Parathyroid adenoma (tissue), 2 donors: ENCODE data around the gene KLLN.
A peak's percentile ranks its signal among the peaks of the same experiment; 100 is the strongest.

Experiments used
- H2AFZ ChIP-seq: fragments of 300-600 bp; sonication (generic); one replicate; pipeline ENCODE4 v1.7.0; 2017; ENCODE audit warnings: antibody characterized with exemption, mild to moderate bottlenecking
- H3K27ac ChIP-seq: fragments of 300-600 bp; sonication (generic); one replicate; pipeline ENCODE4 v1.7.0; 2017
- H3K27me3 ChIP-seq: fragments of 300-600 bp; sonication (generic); one replicate; pipeline ENCODE4 v1.7.0; 2017; ENCODE audit warnings: low read length; ENCODE audit not compliant: control insufficient read depth, insufficient read depth
- H3K36me3 ChIP-seq: fragments of 300-600 bp; sonication (generic); one replicate; pipeline ENCODE4 v1.7.0; 2017; ENCODE audit warnings: low read length; ENCODE audit not compliant: control insufficient read depth, insufficient read depth
- H3K4me1 ChIP-seq: fragments of 300-600 bp; sonication (generic); one replicate; pipeline ENCODE4 v1.7.0; 2017; ENCODE audit warnings: control low read depth
- H3K4me2 ChIP-seq: fragments of 300-600 bp; sonication (generic); one replicate; pipeline ENCODE4 v1.7.0; 2017; ENCODE audit warnings: low read length
- H3K4me3 ChIP-seq: fragments of 300-600 bp; sonication (generic); one replicate; pipeline ENCODE4 v1.7.0; 2017; ENCODE audit warnings: low read depth, low read length
- H3K79me2 ChIP-seq: fragments of 300-600 bp; sonication (generic); one replicate; pipeline ENCODE4 v1.7.0; 2017; ENCODE audit warnings: control low read depth
- H3K9ac ChIP-seq: fragments of 300-600 bp; sonication (generic); one replicate; pipeline ENCODE4 v1.7.0; 2017; ENCODE audit warnings: mild to moderate bottlenecking
- H3K9me3 ChIP-seq: fragments of 300-600 bp; sonication (generic); one replicate; pipeline ENCODE4 v1.7.0; 2017; ENCODE audit warnings: low read length; ENCODE audit not compliant: control insufficient read depth
- TF ChIP-seq, protein P1 (sequence below): fragments of 300-600 bp; sonication (generic); IDR thresholded peaks from one replicate; pipeline ENCODE4 v1.7.0; 2017; ENCODE audit warnings: antibody characterized with exemption, mild to moderate bottlenecking
- donor health status: primary hyperparathyroidism.

Gene KLLN

DNA sequence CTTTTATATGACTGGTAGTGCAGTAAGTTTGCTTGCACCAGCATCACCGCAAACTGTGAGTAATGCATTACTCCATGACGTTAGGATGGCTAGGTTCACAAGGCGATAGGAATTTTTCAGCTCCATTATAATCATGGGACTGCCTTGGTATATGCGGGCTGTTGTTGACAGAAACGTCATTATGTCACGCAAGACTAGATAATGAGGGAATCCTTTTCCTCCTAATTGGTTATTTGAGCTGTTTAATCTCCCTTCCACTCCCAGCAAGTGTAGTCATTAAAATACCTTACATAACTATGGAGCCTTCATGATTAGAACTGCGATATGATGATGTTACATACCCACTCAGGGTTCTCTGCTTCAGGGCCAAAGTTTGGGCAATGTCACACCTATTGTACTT lies 17.3 kb downstream of the KLLN start:
- Histone ChIP-seq H3K9ac (no peak overlapping the region), H2AFZ (peak overlapping the region; percentile 1), H3K36me3 (no peaks in the 10 kb centered on the region), H3K4me3 (no peak overlapping the region), H3K9me3 (no peaks in the 10 kb centered on the region), H3K27ac (no peak overlapping the region), H3K4me2 (no peak overlapping the region), H3K27me3 (no peaks in the 10 kb centered on the region), H3K79me2 (no peaks in the 10 kb centered on the region), H3K4me1 (no peaks in the 10 kb centered on the region)
- TF ChIP-seq, protein P1, sequence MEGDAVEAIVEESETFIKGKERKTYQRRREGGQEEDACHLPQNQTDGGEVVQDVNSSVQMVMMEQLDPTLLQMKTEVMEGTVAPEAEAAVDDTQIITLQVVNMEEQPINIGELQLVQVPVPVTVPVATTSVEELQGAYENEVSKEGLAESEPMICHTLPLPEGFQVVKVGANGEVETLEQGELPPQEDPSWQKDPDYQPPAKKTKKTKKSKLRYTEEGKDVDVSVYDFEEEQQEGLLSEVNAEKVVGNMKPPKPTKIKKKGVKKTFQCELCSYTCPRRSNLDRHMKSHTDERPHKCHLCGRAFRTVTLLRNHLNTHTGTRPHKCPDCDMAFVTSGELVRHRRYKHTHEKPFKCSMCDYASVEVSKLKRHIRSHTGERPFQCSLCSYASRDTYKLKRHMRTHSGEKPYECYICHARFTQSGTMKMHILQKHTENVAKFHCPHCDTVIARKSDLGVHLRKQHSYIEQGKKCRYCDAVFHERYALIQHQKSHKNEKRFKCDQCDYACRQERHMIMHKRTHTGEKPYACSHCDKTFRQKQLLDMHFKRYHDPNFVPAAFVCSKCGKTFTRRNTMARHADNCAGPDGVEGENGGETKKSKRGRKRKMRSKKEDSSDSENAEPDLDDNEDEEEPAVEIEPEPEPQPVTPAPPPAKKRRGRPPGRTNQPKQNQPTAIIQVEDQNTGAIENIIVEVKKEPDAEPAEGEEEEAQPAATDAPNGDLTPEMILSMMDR: no peak

DNA sequence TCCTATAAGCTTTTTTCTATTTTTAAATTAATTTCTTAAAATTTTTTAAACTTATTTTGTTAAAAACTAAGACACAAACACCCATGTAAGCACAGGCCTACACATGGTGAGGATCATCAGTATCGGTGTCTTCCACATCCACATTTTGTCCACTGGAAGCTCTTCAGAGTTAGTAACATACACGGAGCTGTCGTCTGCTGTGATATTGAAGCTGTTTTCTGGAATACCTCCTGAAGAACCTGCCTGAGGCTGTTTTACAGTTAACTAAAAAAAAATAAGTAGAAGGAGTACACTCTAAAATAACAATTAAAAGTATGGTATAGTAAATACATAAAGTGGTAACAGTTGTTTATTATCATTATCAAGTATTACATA lies 17.7 kb downstream of the KLLN start:
- no peak overlapping the region for H3K9ac ChIP-seq
- no peaks in the 10 kb centered on the region for H3K36me3 ChIP-seq
- H2AFZ ChIP-seq: no peak overlapping the region
- H3K27me3 ChIP-seq: no peaks in the 10 kb centered on the region
- TF ChIP-seq, protein P1: no peak
- no peaks in the 10 kb centered on the region for H3K79me2 ChIP-seq
- no peak overlapping the region for H3K4me3 ChIP-seq
- H3K27ac ChIP-seq: no peak overlapping the region
- H3K4me2 ChIP-seq: no peak overlapping the region
- H3K4me1 ChIP-seq: no peaks in the 10 kb centered on the region
- no peaks in the 10 kb centered on the region for H3K9me3 ChIP-seq

DNA sequence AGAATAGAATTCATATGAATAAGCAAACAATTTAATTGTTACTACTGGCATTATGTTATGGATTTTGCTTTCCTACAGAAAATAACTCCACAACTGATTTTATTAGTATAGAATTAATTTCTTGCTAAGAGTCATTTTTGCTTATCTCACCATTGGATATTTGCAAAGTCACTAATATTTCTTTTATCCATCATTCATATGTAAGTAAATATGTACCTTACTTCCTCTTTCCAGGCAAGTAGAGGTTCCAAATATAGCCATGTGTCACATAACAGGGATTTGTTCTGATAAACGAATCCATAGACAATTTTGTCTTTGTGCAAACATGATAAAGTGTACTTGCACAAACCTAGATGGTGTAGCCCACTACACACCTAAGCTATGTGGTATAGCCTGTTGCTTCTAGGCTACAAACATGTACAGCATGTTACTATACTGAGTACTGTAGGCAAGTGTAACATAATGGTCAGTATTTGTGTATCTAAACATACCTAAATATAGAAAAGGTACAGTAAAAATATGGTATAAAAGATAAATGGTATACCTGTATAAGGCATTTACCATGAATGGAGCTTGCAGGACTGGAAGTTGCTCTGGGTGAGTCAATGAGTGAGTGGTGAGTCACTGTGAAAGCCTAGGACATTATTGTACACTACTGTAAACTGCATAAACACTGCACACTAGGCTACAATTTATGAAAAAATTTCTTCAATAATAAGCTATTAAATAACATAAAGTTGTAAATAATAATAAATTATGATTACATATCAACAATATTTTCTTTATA lies 18.3 kb downstream of the KLLN start:
- TF ChIP-seq, protein P1: no peak
- no peak overlapping the region for H3K27ac ChIP-seq
- H3K9me3 ChIP-seq: no peaks in the 10 kb centered on the region
- H3K36me3 ChIP-seq: no peaks in the 10 kb centered on the region
- H3K4me2 ChIP-seq: no peak overlapping the region
- no peaks in the 10 kb centered on the region for H3K79me2 ChIP-seq
- no peak overlapping the region for H2AFZ ChIP-seq
- no peaks in the 10 kb centered on the region for H3K4me1 ChIP-seq
- H3K4me3 ChIP-seq: no peak overlapping the region
- H3K27me3 ChIP-seq: no peaks in the 10 kb centered on the region
- no peak overlapping the region for H3K9ac ChIP-seq

DNA sequence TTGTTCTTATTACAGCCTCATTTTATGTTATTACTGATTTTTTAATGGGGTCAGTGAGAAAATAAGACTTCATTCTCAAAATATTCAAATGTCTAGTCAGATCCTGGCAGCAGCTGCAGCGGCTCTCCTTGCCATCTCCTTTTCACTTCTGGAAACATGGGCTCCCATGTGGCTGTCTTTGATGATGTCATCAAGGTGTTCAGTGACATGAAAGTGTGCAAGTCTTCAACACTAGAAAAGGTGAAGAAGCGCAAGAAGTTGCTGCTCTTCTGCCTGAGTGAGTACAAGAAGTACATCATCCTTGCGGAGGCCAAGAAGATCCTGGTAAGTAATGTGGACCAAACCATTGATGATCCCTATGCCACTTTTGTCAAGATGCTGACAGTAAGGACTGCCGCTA lies 19.6 kb downstream of the KLLN start:
- TF ChIP-seq, protein P1: no peak
- Histone ChIP-seq H3K4me1 (no peaks in the 10 kb centered on the region), H3K4me3 (no peak overlapping the region), H3K27me3 (no peaks in the 10 kb centered on the region), H3K9me3 (no peaks in the 10 kb centered on the region), H3K79me2 (no peaks in the 10 kb centered on the region), H3K27ac (no peak overlapping the region), H3K9ac (no peak overlapping the region), H2AFZ (no peak overlapping the region), H3K4me2 (no peak overlapping the region), H3K36me3 (no peaks in the 10 kb centered on the region)
